GM19193 (cell line): Measurements from ENCODE around the gene LSM2.

Source experiments
- POLR2A ChIP-seq: IDR thresholded peaks from 4 replicates; pipeline ENCODE4 v1.6.1; 2011; ENCODE audit not compliant: insufficient read depth, insufficient read length; ENCODE audit errors: extremely low read depth

LSM2 gene

DNA sequence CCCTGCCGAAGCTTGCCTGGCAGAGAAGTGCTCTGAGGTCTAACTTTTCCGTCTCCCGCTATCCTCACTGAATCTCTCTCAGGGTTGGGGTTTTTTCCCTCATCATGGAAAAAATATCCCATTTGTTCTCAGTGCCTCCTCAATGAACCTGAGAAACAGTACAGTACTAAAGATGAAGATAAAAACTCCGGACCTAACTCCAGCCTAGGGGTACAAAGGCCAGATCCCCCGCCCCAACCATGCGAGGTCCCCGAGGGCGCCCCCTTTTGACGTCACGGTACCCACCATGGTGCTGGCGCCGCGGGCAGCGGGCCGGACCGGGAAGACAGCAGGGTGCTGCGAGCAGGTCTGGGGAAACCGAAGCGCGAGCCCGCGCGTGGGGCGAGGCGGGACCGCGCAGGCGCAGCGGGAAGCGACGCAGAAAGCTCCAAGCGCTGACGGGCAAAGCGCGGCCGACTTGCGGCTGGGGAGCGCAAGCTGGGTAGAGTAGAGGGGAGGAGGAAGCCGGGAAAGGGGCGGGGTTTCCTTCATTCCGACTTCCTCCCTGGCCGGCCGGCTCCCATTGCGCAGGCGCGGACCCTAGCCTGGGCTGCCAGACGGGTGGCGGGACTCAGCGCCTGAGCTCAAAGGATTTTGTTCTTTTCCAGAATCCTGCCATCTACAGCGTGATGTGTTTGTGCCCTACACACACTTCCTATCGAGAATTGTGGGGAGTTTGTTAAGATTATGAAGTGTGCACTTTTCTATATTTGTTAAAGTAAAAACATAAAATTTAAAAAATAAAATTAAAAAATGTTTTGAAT lies at the start of gene LSM2:
Gene LSM2 (minus strand): TSS at position 497 of the 803 bp plus-strand sequence. CDS start 209 bp downstream, at position 288.
- TF ChIP-seq POLR2A = peak; percentile 95

DNA sequence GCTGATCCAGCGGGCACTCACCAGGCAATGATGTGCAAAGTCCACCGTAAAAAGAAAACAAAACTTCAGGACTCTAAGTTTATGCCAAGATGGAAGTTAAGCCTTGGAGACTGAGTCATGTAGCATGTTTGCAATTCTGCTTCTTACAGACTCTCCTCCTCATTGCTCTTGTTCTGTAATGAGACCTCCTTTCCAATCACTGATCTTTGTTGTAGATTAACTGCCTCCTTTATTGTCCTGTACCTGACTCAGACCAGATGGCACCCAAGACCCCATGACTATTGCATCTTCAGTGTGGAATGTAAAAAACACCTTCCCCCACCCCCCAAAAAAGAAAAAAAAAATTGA lies 44.7 kb upstream of the LSM2 start:
- TF ChIP-seq POLR2A = no peak

DNA sequence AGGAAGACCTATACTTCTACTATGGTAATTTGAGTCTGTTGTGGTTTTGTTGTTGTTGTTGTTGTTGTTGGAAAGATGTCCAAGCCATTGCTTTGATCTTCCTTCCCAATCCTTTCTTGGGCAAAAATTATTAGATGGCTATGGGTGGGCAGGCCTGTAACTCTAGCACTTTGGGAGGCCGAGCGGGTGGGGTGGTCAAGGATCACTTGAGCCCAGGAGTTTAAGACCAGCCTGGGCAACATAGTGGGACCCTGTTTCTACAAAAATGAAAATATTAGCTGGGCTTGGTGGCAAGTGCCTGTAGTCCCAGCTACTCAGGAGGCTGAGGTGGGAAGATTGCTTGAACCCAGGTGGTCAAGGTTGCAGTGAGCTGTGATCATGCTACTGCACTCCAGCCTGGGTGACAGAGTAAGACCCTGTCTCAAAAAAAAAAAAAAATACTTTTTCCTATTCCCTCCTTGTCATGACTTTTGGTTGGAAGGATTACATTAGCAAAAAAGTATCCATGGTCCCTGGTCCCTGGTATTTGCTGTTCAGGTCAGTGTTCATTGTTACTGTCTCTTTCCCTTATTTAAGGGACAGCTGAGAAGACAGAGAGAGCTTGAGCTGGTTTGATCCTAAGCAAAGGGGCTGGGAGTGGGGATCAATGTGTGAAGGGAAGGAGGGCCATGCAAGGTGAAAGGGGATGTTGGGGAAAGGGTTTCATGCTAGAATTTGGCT lies 44.2 kb upstream of the LSM2 start:
- no peak for TF ChIP-seq POLR2A

DNA sequence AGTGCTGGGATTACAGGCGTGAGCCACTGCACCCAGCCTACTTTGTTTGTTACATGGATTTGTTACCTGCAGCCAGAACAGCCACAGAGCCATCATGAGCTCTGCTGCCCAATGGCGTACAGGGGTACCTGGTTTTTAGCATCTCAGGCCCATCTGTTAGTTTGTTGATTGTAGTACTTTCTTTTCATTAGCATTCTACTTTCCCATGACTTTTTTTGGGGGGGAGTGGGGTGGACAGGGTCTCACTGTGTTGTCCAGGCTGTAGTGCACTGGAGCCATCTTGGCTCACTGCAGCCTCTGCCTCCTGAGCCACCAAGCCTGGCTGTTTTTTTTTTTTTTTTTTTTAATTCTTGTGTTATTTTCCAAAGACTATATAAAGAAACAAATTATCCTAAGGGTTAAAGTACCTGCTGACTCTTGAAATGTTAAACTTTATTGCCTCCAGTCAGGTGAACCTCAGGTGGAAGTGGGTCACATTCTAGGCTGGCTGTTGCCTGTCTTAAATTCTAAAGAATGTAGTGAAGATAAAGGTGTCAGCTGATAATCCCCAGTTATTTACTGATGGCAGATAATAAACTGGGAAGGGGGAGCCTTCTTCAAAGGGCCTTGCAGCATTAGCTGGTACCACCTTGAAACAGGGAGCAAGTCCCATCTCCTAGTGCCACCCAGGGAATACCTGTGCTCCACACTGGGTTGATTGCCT lies 40.7 kb upstream of the LSM2 start:
- TF ChIP-seq POLR2A = no peak

DNA sequence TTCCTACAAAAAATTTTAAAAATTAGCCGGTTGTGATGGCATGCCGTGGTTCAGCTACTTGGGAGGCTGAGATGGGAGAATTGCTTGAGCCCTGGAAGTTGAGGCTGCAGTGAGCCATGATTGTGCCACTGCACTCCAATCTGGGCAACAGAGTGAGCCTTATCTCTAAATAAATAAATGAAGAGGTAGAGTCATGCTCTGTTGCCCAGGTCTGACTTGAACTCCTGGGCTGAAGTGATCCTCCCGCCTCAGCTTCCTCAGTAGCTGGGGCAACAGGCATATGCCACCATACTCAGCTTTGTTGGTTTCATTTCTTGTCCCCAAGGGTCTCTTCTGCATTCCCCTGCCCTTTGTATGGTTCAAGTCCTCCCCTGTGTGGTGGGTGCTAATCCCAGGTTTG lies 37.7 kb upstream of the LSM2 start:
- no peak for TF ChIP-seq POLR2A

DNA sequence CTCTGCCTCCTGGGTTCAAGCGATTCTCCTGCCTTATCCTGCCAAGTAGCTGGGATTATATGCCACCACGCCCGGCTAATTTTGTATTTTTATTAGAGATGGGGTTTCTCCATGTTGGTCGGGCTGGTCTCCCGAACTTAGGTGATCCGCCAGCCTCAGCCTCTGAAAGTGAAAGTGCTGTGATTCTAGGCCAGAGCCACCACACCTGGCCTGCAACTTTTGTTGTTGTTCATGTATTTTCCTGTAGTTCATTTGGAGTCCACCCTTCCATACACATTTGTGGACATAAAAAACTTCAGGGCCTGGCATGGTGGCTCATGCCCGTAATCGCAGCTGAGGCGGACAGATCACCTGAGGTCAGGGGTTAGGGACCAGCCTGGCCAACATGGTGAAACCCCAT lies 35.3 kb upstream of the LSM2 start:
- TF ChIP-seq POLR2A = no peak

DNA sequence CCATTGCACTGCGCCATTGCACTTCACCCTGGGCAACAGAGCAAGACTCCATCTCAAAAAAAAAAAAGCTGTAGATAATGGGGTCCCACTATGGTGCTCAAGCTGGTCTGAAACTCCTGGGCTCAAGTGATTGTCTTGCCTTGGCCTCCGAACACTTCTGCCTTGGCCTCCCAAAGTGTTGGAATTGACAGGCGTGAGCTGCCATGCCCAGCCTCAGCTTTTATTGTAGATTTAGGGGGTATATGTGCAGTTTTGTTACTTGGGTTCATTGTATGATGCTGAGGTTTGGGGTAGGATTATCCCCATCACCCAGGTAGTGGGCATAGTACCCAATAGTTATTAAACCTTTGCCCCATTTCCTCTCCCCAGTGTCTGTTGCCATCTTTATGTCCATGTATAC lies 32.2 kb upstream of the LSM2 start:
- TF ChIP-seq POLR2A = no peak

DNA sequence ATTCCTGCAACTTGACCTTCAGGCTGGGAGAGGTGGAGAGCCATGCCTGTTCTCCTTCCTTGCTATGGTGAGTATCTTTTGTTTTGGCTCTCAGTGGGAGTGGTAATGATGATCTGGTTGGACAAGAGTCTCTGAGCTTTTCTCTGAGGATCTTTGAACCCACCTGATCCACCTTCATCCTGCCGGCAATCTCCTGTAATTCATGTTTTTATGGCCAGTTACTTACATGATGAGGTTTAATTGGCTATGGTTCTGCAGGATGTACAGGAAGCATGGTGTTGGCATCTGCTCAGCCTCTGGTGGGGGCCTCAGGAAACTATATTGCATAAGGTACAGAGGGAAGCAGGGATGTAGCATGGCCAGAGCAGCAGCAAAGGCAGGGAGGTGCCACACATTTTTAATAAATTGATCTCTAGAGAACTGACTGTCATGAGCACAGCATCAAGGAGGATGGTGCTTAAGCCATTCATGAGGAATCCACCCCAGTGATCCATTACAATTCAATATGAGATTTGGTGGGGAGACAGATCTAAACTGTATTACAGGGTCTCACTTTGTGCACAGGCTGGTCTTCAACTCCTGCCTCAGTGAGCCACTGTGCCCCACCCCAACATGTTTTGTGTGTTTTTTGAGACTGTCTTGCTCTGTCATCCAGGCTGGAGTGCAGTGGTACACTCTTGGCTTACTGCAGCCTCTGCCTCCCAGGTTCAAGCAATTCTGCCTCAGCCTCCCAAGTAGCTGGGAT lies 30.8 kb upstream of the LSM2 start:
- TF ChIP-seq POLR2A = no peak

DNA sequence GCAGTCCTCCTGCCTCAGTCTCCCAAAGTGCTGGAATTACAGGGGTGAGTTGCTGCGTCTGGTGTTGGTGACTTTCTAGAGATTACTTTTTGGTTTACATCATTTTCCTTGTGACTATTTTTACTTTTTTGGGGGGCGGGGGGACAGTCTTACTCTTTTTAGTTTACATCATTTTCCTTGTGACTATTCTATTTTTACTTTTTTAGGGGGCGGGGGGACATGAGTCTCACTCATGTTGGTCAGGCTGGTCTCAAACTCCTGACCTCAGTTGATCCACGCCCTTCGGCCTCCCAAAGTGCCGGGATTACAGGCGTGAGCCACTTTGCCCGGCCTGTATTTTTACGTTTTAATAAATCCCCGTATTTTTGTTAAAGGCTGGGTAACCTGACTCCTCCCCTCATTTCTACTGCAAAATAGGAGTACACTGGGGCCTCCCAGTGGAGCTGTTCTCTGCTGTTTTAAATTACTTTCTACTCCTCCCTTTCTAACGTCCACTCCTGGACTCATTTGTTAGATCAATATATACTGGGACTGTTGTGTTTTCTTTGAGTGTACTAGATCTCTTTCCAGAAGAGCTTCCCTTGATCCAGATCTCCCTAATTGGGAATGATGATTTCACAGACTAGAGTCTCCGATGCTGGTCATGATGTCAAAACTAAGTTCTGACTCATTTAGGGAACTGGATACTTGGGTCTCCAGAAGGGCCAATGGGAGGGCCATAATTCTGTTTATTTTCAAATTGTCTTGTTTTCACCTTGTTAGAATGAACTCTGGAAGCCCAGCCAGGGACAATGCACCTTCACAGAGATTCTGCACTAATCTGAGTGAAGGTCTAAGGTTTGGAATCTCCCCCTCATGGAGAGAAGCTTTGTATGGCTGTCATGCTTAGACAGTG lies 30.0 kb upstream of the LSM2 start:
- TF ChIP-seq POLR2A = no peak

DNA sequence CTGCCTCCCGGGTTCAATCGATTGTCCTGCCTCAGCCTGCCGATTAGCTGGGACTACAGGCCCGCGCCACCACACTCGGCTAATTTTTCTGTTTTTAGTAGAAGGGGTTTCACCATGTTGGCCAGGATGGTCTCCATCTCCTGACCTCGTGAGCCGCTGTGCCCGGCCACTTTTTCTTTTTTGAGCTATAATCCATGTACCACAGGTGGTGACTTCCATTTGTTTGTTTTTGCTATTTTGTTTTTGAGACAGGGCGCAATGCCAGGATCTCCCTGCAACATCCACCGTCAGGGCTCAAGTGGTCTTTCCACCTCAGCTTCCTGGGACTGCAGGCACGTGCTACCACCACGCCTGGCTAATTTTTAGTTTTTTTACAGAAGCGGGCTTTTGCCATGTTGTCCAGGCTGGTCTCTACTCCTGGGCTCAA lies 29.3 kb upstream of the LSM2 start:
- no peak for TF ChIP-seq POLR2A

DNA sequence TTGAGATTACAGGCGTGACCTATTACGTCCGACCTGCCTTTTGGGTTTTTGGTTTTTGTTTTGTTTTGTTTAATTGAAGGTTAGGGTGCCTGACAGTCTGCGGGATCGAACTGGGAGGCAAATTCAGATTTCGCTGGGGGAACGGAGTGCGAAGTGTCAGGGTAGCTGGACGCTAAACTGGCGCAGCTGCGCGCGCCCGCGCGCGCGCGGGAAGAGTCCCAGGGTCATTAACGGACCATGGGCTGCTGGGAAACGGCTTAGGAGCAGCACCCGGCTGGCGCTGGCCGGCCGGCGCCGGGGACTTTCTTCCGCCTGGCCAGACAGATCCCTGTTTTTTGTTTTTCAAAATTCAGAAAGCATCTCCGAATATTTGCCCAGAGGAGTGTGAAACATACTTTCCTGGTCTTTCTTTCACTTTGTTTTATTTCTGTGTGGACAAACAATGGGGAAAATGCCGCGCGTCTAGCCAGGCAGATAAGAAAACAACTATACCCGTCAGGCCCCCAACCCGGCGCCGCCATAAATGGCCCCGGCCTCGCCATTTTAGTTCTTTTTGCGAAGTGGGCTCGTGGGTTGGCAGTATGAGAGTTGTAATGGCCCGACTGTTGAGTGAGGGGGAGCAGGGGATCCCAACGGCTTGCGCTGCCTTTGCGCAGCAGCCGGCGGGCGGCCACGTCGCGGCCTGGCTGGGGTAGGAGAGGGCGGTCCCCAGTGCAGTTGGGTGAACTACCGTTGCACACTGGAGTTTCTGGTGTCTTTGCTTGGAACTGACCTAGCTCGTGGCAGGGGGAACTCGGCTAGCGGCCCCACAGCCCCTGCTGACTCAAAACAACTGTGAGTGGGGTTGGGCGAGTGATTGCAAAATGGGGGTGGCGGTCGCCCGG lies 27.8 kb upstream of the LSM2 start:
- TF ChIP-seq POLR2A = peak; percentile 100

DNA sequence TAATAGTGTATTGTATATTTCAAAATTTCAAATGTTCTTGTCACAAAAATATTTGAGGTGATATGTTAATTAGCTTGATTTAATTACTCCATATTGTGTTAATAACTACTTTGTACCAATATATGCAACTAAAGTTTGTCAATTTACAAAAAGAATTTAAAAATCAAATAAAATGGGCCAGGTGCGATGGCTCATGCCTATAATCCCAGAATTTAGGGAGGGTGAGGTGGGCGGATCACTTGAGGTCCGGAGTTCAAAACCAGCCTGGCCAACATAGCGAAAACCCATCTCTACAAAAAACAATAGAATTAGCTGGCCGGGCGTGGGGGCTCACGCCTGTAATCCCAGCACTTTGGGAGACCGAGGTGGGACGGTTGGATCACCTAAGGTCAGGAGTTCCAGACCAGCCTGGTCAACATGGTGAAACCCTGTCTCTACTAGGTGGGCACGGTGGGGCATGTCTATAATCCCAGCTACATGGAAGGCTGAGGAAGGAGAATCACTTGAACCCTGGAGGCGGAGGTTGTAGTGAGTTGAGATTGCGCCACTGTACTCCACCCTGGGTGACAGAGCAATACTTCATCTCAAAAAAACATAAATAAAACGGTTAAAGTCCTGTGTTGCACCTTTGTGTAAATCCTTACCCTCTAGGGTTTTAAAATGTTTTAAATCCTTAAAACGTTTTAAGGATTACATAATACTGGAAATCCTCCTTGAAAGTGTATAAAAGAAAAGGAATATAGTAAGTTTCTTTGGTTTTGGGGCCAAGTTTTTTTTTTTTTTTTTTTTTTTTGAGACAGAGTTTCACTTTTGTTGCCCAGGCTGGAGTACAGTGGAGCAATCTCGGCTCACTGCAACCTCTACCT lies 24.8 kb upstream of the LSM2 start:
- no peak for TF ChIP-seq POLR2A
